GM21737 (cell line): ENCODE results near the gene CAPN11.

ENCODE experiments used
- ATAC-seq: cut with Tn5 transposase; IDR thresholded peaks from one replicate; pipeline ENCODE4 v1.9.1; 2021; ENCODE audit warnings: mild to moderate bottlenecking, moderate library complexity; ENCODE audit not compliant: unreplicated experiment

Gene CAPN11

GRCh38 chr6:44158770-44159228 is at the start of gene CAPN11:
CAPN11 (plus strand) TSS chr6:44158820; CDS start chr6:44158849, 29 bp downstream.
- no peak for ATAC-seq

DNA sequence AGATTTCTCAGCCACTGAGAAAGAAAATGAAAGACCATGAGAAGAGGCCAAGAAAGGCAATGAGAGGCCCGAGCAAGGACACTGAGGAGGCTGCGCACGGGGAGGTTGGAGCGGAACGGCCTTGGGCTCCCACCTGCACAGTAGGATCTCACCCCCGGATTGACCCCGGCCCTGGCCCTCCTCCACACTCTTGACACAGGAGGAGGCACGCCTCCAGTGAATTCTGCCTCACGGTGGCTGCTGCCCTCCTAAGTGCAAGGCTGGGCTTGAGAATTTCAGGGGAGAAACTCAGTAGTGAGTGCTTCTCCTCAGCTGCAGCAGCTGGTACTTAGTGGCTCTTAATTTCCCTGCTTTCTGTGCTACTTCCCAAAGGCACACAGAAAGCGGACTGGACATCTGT is 49.4 kb upstream of the CAPN11 start:
- no peak for ATAC-seq

- ATAC-seq: no peak
Observed at GRCh38 chr6:44110005-44110676, 48.5 kb upstream of the CAPN11 start.

GRCh38 chr6:44110966-44111365 is 47.7 kb upstream of the CAPN11 start:
- no peak for ATAC-seq

GRCh38 chr6:44111434-44112417 is 46.9 kb upstream of the CAPN11 start:
- no peak for ATAC-seq

DNA sequence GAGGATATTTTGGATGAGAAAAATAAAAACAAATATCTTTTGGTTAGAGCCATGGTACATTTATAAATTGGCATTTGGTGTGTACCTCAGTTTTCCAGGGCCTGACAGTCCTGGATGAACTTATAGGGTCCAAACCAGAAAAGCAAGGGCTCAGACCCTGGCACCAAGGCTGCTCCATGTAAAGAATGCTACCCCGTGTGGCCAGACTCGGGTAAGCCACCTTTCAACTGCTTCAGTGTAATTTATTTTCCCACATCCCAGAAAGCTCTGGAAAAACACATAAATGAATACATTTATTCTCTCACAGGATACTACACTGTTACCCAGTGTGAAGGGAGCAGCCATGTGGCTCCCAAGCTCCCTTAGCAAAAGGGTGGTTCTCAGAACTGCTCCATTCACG is 45.2 kb upstream of the CAPN11 start:
- ATAC-seq: no peak

DNA sequence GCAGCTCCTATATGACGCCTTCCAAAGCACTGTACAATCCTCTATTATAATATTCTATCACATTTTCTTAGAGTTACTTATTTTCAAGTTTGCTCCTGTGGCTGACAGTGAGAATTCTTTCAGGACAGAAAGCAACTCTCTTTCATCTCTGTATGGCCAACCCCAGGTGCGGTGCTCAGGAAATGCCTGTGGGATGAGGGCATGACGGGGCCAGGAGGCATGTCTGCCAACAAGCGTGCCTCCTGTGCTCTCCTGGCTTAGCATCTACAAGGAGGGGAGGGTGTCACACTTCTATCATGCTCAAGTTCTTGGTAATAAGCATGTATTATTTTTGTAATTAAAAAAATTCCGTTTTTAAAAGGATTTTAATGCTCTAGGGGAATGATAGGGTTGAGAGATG is 42.8 kb upstream of the CAPN11 start:
- no peak for ATAC-seq

DNA sequence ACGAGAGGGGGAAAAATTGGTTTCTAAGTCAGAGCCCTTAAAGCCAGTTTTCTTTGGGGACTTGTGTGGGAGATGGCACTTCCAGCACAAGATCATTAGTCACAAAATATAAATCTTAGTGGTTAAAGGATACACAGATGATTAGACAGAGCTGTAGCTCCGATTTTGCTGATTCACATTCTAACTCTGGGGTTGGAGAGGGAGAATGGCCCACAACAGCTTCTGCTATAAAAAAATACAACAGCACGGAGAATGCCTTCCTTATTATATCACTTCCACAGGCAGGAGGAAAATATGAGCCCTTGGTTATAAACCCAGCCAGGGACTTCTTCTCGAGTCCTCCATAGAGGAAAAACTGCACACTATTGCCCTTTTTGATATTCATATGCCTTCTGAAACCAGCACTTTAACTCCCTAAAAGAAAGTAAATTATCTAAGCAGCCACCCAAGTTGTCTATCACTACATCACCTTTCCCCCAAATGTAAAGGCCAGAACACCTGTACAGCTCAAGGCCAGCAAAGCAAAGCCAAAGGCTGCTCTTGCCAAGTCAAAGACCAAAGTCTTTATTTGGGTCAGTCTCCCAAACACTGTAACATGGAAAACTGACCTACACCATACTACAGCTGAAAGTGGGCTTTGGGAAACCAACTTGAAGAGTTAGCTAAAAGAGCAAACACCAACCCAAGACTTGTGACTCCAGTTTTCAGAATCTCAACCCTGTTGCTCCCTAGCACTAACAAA is 41.8 kb upstream of the CAPN11 start:
- ATAC-seq: no peak

DNA sequence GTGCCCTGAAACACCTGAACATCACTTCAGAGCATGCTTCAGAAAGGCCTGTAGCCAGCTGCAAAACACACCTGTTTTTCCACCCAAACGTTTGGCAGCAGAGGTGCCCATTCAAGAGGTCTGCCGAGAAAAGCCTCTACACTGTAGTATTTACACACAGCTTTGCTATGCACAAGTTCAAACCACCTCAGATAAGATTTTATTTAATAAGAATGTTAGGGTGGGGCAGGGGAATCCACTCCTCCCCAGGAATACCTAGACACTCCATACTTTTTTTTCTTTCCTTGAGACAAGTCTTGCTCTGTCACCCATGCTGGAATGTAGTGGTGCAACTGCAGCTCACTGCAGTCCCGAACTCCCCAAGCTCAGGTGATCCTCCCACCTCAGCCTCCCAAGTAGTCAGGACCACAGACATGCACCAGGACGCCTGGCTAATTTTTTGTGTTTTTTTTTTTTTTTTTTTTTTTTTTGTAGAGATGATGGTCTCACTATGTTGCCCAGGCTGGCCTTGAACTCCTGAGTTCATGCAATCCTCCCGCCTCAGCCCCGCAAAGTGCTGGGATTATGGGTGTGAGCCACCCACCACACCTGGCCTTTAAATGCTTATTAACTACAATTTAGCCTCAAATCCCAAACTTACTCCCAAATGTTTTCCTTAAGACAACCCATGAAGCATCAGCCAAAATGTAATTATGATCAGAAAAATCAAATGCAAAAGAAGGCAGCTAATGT is 41.1 kb upstream of the CAPN11 start:
- no peak for ATAC-seq

DNA sequence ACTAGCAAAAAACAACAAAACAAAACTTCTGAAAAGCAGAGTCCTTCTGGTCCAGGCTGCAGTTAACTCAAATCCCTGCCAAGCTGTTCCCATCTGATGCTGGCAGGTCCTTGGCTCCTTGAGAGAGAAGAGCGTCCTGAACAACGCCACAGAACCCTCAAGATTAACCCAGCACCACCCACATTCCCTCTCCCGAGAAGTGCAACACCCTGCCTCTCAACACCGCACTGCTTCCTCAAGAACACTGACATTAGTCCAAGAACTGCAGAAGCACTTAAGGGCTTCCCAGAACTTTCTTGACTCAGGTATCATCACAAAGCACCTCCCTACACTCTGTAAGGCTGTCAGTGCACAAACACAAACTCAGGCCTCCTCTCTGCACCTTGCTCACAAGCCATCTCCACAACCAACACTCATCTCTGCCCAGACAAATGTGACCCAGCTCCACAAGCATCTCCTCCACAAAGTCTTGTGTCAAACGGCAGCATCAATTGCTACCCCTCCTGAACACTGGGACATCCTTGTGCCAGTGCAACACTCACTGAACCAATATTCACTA is 38.8 kb upstream of the CAPN11 start:
- no peak for ATAC-seq

GRCh38 chr6:44120692-44121443 is 37.8 kb upstream of the CAPN11 start:
- no peak for ATAC-seq

DNA sequence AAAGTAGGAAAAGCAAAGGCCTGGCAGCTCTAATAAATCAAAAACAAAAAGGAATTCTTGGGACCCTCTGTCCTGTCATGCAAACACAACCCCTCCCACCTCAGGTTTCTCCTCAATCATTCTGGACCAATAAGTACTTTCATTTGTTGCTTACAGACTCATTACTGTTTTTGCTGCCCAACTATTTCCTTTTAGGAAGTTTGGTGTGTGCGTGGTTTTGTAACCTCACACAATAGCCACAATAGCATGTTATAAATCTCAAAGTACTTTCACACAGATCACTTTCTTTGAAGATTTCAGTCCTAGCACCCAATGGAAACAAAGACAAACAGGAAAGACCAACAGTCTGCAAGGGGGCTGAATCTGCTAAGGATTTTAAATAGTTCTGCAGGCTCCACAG is 35.8 kb upstream of the CAPN11 start:
- ATAC-seq: no peak

DNA sequence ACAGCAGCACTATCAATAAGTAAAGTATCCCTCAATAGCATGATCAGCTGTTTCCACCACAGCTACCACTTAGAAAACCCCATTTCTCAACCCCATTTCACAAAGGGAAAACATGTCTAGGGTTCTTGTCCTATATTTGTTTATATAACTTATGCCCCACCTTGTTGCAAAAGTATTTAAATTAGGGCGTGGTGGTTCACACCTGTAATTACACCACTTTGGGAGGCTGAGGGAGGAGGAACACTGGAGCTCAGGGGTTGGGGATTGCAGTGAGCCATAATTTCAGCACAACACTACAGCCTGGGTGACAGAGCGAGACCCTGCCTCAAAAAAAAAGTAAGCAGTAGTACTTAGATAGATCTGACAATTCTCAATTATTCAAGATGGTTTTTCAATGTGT is 35.1 kb upstream of the CAPN11 start:
- ATAC-seq: no peak

DNA sequence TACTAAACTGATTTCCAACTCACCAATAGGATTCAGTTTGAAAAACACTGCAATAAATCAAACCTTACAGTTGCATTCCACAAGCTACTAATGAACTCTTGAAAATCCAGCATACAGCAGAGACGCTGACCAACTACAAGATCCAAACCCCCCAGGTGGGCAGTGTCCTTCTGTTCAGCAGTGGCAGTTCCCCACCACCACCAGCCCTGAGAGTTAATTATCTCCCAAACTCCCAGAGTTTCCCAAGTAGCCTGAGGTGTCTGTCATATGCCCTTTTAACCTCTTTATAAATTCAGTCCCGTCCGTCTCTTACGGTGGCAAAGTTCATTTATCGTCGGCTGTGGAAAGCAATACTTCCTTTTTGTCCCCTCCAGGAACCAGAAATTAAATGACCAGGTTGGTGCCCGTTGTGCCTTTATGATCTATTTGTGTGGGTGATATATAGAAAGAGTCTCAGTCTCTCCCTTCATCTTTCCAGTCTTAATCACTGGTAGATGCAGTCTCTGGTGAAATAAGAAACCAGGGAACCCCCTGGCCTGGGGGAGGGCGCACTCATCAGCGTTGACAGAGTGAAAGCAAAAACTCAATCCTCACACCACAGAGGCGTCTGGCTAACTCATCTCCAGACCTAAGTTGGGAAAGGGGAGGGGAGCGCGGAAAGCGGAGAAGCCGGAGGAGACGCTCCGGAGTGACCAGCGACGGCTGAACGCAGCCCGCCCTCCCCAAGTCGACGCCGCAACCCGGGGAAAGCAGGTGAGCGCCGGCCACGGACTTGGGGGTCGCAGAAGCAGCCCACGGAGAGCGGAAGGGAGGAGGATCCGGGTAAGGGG is 32.1 kb upstream of the CAPN11 start:
- ATAC-seq: peak; percentile 43

GRCh38 chr6:44127186-44128019 is 31.2 kb upstream of the CAPN11 start, which contains the start of the genes MRPL14 and TMEM63B:
MRPL14 (minus strand) TSS chr6:44127452; CDS start chr6:44116611, 10,841 bp downstream.
TMEM63B (plus strand) TSS chr6:44127554; CDS start chr6:44134585, 7,031 bp downstream.
- peak; percentile 61 for ATAC-seq

DNA sequence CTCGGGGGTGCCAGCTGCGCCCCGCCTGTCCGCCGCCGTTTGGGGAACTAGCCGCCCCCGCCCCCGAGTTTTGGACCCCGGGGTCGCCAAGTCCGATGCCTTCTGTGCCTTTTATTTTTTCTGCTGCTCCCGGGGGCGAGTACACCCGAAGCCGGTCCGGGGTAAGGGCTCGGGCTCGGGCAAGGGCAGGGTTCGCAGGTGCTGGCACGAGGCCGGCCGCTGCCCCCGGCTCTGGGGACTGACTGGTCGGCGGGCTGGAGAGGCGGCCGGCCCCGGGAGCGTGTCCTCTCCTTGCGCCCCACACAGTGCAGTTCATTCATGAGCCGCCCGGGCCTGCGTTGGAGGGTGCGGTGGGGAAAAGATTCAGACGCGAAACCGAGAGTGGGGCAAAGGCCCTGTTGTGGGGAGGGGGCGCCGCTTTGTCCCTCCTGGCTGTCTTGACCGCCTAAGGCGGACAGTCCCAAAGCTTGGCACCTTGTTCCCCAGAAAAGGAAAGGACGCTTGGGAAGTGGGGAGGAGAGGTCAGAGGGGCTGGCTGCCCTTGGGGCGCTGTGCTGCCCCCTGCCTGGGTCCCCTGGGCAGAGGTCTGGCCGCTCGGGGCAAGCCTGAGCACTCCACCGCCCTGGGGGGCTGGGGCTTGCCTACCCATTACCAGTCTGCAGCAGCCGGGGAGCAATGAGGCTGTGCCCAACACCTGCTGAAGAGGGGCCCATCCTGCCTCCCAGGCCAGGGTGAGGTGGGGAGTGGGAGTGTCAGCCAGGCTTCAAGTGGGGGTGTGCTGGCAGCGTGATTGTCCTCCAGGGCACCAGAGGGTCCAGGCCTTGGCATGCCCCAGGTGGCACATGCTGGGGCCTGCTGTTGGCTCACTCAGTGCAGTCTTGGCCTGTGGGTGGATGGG is 30.4 kb upstream of the CAPN11 start:
- peak; percentile 21 for ATAC-seq
